Measurements from ENCODE around the gene DNAJC27.

DNAJC27 gene

GRCh38 chr2:24939353-24939752, 32.4 kb downstream of the DNAJC27 start:
- TF ChIP-seq, protein P1, sequence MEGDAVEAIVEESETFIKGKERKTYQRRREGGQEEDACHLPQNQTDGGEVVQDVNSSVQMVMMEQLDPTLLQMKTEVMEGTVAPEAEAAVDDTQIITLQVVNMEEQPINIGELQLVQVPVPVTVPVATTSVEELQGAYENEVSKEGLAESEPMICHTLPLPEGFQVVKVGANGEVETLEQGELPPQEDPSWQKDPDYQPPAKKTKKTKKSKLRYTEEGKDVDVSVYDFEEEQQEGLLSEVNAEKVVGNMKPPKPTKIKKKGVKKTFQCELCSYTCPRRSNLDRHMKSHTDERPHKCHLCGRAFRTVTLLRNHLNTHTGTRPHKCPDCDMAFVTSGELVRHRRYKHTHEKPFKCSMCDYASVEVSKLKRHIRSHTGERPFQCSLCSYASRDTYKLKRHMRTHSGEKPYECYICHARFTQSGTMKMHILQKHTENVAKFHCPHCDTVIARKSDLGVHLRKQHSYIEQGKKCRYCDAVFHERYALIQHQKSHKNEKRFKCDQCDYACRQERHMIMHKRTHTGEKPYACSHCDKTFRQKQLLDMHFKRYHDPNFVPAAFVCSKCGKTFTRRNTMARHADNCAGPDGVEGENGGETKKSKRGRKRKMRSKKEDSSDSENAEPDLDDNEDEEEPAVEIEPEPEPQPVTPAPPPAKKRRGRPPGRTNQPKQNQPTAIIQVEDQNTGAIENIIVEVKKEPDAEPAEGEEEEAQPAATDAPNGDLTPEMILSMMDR (IDR thresholded peaks at IDR 0.05; ENCODE audit: insufficient read depth, missing control alignments): no peak
- no peak for DNase-seq (ENCODE audit: insufficient read length, low spot score)
- FAIRE-seq: no peak

DNA sequence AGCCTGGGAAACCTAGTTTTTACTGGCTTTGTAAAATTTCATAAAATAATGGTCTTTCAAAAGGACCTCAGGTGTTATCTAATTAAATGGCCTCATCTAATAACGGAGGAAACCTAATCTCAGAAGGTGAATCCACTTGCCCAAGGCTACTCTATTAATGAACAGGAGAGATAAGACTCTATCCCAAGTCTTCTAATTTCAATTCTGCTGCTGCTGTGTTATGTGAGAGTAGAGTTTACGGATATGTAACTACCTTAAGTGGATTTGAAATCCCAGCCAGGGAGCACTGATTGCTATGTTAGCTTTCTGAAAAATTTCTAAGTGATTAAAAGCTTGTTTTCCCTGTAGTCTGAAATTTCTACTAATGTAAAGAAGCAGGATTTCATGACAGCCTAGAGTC, 34.5 kb downstream of the DNAJC27 start:
- no peak for FAIRE-seq
- DNase-seq (ENCODE audit: insufficient read length, low spot score): no peak
- TF ChIP-seq, protein P1 (IDR thresholded peaks at IDR 0.05; ENCODE audit: insufficient read depth, missing control alignments): no peak

DNA sequence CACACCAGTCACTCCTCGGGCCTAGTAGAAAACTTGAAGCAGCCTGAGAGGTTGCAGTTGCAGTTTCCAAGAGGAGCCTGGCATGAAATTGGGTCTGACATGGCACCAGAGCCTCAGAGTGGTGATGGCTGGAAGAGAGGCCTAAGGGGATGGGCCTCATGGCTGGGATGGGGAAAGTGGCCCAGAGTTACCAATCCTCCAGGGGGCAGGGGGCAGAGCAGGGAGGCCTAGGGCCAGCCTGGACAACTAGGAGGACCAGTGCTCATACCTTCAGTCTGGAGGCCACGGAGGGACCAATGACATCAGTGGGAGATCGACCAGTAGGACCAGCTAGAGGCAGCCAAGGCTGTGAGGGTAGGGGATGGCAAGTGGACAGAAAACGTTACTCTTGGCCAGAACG, 36.6 kb downstream of the DNAJC27 start:
- TF ChIP-seq, protein P1 (IDR thresholded peaks at IDR 0.05; ENCODE audit: insufficient read depth, missing control alignments): no peak
- FAIRE-seq: no peak
- no peak for DNase-seq (ENCODE audit: insufficient read length, low spot score)

DNA sequence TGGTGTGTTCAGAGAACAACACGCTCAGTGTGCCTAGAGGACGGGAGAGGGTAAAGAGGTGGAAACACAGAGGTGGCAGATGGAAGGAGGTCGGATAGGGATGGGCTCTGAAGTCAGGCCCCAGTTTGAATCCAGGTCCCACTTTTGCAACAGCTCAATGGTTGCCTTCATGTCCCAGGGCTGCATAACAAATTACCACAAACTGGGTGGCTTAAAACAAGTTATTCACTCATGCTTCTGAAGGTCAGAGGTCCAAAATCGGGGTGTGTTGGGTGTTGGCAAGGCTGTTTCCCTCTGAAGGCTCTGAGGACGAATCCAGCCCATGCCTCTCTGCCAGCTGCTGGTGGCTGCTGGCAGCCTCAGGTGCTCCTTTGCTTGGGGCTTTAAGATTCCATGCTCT, 39.0 kb downstream of the DNAJC27 start:
- FAIRE-seq: no peak
- DNase-seq (ENCODE audit: insufficient read length, low spot score): no peak
- TF ChIP-seq, protein P1 (IDR thresholded peaks at IDR 0.05; ENCODE audit: insufficient read depth, missing control alignments): no peak

GRCh38 chr2:24930768-24931167, 41.0 kb downstream of the DNAJC27 start:
- DNase-seq (ENCODE audit: insufficient read length, low spot score) (no peak), FAIRE-seq (no peak)
- TF ChIP-seq, protein P1 (IDR thresholded peaks at IDR 0.05; ENCODE audit: insufficient read depth, missing control alignments): no peak

DNA sequence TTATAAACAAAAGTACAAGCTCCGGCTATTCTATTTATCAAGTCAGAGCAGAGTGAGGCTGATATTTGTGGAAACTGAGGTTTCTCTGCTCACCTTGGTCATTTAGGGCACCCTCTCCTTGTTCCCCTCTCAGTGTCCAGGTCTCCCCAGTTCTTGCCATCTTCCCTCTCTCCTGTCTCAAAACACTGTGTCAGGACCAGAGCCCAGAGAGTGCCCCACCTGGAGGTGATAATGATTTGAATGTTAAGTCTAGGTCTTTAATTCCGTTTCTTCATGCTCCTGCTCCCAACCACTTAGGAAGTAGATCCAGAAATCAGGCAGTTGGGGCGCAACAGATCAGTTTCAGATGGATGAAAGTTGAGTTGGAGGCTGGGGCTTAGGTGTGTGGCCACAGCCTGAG, 42.5 kb downstream of the DNAJC27 start:
- TF ChIP-seq, protein P1 (IDR thresholded peaks at IDR 0.05; ENCODE audit: insufficient read depth, missing control alignments): no peak
- FAIRE-seq (no peak), DNase-seq (ENCODE audit: insufficient read length, low spot score) (no peak)

GRCh38 chr2:24928036-24928435, 43.7 kb downstream of the DNAJC27 start:
- DNase-seq (ENCODE audit: insufficient read length, low spot score): no peak
- FAIRE-seq: no peak
- TF ChIP-seq, protein P1 (IDR thresholded peaks at IDR 0.05; ENCODE audit: insufficient read depth, missing control alignments): no peak
